ENCODE data around the gene TMEM19.

The TMEM19 gene

DNA sequence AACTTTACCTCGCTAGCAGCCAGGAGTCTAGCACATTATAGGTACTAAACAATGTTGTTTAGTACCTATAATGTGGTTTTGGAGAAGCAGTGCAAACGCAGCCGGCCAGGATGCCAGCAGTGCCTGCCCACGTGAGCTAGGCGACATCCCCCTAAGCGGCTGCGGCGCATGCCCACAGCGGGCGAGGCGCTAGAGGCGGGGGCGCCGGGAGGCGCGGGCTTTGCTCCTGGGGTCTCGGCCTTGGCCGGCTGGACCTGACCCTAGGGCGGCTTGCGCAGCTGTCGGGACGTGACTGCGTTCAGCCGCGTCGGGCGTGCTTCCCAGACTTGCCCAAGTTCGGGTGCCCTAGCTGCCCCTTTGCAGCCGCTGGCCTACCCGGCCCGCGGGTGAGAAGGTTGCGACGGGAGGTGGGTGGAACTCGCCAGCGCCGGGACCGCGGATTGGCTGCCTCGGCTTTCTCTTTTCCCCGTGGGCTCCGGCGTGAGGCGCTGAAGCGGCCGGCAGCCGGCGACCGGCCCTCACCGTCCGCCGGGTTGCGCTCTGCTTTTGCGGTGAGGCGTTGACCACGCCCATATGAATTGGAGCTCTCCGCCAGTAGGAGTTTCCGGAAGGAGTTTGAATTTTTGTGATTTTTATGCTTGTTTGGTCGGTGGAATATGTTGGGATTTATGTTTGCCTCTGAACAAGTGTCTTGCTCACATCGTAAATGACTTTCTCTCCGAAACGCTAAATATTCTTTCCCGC, at the start of gene TMEM19:
TMEM19 (plus strand) TSS at position 169 of the 744 bp plus-strand sequence. CDS start 599 bp downstream, outside the sequence.
- peak; percentile 83 for DNase-seq

- DNase-seq: no peak
Measured at GRCh38 chr12:71636704-71637115, 49.2 kb upstream of the TMEM19 start.

GRCh38 chr12:71638499-71638898, 47.4 kb upstream of the TMEM19 start:
- no peak for DNase-seq

DNA sequence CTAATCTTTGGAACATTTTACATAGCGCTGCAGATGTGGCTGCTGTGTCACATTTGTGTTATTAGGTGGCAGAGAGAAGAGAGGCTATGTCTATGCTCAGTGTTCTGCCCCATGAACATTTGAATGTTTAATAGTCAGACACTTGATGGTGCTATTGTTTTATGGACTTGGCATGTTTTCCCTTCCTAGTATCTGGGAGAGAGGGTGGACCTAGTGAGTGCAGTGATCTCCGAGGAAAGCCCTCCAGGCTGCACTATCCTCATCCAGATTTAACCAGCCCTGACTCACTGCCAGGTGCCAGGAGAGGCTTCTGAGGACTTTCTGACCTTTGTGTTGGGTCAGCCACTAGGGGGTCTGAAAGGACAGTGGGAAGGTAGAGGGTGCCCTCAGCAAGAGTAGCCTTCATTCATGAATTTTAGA, 46.5 kb upstream of the TMEM19 start:
- no peak for DNase-seq

- no peak for DNase-seq
Measured at GRCh38 chr12:71640316-71640715, 45.6 kb upstream of the TMEM19 start.

GRCh38 chr12:71641390-71641789, 44.5 kb upstream of the TMEM19 start:
- no peak for DNase-seq

DNA sequence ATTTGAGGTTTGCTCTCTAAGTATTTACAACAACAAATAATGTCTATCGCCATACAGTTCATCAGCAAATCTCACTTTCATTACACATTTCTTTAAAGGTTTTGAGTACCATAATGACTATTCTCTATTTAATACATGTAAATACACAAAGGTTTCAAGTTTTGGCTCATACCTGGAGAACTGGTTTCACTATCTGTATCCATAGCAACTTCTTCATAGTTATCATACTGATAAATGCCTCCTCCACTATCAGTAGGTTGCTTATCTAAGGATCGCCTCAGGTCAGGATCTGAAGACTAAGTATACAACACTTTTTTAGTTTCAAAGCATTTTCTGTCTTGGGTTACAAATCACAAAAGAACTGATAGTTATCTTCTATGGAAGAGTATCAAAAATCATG, 43.6 kb upstream of the TMEM19 start:
- DNase-seq: no peak

DNA sequence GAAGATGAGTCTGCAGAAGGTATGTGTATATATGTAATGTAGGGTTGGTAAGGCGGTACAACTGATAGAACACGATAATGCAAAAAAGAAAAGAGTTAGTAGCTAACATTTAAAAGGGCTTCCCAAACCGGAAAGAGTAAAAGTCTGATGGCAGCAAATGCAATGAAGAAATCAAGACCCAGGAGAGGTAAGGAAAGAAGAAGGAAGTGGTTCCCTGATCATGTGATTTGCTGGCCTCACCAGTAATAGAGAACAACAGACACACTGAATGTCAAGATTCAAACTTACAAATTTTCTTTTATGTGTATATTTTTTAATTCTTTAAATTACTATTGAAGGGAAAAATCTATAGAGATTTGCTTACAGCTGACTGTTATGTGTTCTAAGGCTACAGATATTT, 40.6 kb upstream of the TMEM19 start:
- no peak for DNase-seq

DNA sequence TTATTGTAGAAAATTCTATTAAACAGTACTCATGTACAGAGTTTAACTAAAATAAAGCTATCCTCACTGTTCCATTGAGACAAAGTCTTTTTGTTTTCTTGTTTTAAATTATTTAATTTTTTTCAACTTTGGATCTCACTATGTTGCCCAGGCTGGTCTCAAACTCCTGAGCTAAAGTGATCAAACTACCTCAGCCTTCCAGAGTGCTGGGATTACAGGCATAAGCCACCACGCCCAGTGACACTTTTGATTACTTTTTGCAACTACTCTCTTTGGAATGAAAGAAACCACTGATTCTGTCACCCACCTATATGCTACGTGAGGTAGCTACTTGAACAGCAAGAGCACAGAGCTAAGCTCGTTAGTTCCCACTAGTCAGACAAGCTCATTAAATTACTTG, 39.4 kb upstream of the TMEM19 start:
- DNase-seq: no peak

GRCh38 chr12:71648537-71648936, 37.3 kb upstream of the TMEM19 start:
- no peak for DNase-seq

GRCh38 chr12:71649401-71649800, 36.5 kb upstream of the TMEM19 start:
- DNase-seq: no peak

GRCh38 chr12:71652656-71653055, 33.2 kb upstream of the TMEM19 start:
- no peak for DNase-seq

DNA sequence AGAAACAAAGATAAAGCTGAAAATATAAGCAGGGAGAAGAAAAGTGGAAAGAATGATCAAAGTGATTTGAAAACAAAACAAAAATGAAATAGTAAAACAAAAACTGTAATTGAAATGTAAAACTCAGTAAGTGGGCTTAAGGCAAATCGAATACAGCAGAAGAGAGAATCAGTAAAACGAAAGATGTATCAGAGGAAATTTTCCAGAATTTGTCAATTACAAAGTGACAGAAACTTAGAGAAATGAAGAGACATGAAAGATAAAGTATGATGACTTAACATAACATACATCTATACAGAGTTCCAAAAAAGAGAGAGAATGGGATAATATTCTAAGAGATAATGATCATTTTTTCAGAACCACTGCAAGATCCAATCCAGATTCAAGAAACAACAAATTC, 32.7 kb upstream of the TMEM19 start:
- DNase-seq: no peak

DNA sequence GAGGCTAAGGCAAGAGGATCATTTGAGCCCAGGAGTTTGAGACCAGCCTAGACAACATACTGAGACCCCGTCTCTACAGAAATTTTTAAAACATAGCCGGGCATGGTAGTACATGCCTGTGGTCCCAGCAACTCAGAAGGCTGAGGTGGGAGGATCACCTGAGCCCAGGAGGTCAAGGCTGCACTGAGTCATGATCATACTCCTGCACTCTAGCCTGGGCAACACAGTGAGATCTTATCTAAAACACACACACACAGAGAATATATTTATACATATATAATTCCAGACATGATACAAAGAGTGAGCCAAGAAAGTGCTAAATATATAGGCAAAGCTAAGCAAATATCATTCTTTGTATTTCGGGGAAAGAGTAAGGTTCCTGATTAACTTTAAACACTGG, 31.7 kb upstream of the TMEM19 start:
- no peak for DNase-seq

- DNase-seq: no peak
Measured at GRCh38 chr12:71655495-71655894, 30.4 kb upstream of the TMEM19 start.

DNA sequence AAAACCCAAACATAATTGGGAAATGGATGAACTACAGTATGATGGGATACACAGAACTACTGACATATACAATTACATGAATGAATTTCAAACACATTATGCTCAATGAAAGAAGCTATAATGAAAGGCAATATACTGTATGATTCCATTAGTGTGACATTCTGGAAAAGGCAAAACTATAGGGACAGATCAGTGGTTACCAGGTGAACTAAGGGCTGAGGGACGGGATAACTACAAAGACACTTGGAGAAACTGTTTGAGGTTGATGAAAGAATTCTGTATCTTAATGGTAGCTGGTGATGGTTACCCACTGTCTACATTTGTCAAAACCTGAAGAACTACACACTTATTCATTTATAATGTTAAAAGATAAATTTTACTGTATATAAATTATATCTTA, 30.0 kb upstream of the TMEM19 start:
- no peak for DNase-seq

GRCh38 chr12:71656740-71657139, 29.1 kb upstream of the TMEM19 start:
- DNase-seq: no peak

DNA sequence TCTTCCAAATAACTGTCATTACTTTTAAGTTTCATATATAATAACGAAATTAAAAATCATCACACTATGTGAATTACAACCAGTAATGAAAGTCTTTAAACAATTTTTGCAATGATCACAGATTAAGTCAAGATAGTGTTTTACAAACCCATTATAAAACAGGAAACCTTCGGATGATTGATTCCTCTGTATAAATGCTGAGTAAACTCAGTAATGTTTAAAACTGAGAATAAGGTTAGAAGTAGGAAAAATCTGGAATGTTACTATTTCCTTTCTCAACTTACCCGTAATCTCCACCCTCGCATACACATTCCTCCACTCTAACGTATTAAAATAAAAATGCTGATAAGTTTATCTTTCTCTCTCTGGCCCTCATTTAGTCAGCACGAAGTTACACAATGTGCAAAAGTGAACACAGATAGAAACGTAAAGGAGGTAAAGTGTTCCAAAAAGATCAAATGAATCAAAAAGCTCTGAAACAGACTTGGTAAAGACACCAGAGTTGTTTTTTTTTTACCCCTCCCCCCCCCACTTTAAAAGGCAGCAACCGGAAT, 23.8 kb upstream of the TMEM19 start:
- no peak for DNase-seq

GRCh38 chr12:71662849-71663560, 22.9 kb upstream of the TMEM19 start:
- DNase-seq: peak; percentile 80

DNA sequence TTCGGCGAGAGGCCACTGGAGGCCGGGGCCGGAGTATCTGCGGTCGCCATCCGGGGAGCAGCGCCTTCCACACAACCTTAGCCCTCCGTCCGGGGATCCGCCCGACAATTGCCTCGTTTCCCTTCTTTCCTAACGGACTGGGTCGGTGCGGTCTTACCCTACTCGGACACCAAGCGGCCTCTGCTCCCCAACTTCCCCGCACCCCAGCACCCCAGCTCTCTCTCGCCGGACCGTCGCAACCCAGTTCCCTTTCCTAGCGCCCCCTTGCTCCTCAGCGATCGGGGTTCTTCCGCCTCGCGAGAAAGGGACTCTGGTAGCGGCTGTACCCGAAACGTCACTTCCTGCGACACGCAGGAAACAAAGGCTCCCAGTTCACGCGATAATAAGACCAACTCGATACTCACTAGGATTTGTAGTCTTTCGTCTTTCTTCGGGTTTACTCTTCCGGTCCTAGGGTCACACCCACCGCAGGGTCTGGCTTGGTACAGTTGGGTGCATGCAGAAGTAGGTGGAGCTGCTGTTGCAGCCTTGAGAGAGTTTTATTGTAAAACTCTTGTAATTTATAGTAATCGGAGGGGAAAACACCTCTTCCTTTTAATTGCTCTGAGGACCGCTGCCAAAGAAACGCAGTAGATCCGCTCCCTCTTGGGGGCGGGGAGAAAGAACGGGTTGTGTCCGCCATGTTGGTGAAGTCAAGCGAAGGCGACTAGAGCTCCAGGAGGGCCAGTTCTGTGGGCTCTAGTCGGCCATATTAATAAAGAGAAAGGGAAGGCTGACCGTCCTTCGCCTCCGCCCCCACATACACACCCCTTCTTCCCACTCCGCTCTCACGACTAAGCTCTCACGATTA, 22.1 kb upstream of the TMEM19 start, which contains the start of the genes THAP2 and ZFC3H1:
THAP2 (plus strand) TSS at position 741 of the 850 bp plus-strand sequence. CDS start 209 bp downstream, outside the sequence.
ZFC3H1 (minus strand) TSS at position 288 of the 850 bp plus-strand sequence; CDS start at position 50, 238 bp downstream.
- peak; percentile 96 for DNase-seq

DNA sequence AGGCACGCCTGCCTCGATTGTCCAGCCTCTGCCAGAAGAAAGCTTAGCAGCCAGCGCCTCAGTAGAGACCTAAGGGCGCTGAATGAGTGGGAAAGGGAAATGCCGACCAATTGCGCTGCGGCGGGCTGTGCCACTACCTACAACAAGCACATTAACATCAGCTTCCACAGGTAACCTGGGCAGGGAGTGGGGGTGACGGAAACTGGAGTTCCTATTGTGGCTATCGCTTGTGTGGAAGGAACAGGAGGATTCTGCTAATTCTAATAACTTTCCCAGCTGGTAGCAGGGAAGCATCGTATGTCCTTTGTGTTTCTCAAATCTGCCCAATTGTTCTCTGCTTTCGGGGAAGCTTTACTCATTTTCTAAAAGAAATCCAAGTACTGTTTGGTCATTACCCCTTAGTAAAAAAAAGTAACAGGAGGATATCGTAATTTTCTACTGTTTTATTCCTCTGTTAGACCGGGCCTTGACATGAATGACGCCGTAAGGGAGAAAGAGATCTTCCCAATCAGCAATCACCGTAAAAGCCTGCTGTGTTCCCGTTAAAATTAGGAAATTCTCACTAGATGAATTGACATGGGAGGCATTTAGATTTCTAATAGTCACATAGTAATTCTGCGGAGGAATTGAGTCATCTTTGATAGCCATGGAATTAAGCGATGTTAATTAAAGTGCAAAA, 21.3 kb upstream of the TMEM19 start:
- no peak for DNase-seq

- DNase-seq: no peak
Measured at GRCh38 chr12:71665090-71665463, 20.8 kb upstream of the TMEM19 start.

All from CD4-positive, alpha-beta T cell treated with Interferon gamma for 1 hour (primary cell).